Measurements from ENCODE around the gene UBR2.

The UBR2 gene

GRCh38 chr6:42664718-42665117 is 100.9 kb downstream of the UBR2 start:
- TF ChIP-seq, protein P1, sequence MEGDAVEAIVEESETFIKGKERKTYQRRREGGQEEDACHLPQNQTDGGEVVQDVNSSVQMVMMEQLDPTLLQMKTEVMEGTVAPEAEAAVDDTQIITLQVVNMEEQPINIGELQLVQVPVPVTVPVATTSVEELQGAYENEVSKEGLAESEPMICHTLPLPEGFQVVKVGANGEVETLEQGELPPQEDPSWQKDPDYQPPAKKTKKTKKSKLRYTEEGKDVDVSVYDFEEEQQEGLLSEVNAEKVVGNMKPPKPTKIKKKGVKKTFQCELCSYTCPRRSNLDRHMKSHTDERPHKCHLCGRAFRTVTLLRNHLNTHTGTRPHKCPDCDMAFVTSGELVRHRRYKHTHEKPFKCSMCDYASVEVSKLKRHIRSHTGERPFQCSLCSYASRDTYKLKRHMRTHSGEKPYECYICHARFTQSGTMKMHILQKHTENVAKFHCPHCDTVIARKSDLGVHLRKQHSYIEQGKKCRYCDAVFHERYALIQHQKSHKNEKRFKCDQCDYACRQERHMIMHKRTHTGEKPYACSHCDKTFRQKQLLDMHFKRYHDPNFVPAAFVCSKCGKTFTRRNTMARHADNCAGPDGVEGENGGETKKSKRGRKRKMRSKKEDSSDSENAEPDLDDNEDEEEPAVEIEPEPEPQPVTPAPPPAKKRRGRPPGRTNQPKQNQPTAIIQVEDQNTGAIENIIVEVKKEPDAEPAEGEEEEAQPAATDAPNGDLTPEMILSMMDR (IDR thresholded peaks at IDR 0.05) = no peak

GRCh38 chr6:42674780-42675179 is 111.0 kb downstream of the UBR2 start:
- TF ChIP-seq, protein P1 (IDR thresholded peaks at IDR 0.05) = no peak

DNA sequence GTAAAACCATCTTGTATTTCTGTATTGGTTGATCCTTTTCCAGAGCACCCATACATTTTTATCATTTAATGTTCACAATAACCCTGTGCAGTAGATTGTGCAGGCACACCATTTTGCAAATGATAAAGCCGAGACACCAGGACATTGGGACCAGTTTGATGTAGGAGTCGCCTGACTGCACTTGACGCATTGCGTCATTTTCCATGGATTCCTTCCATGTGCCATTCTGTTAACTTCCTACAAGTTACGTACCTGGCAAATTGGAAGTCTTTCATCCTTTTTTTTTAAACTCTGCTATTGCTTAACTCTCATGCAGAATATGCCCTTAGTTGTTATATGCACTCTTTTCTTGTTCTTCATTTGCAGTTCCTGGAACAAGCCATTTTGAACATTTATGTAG is 115.5 kb downstream of the UBR2 start:
- TF ChIP-seq, protein P1 (IDR thresholded peaks at IDR 0.05) = no peak

- TF ChIP-seq, protein P1 (IDR thresholded peaks at IDR 0.05) = no peak
Measured at GRCh38 chr6:42688281-42688680, 124.5 kb downstream of the UBR2 start.

- TF ChIP-seq, protein P1 (IDR thresholded peaks at IDR 0.05) = no peak
Measured at GRCh38 chr6:42689371-42689770, 125.5 kb downstream of the UBR2 start.

DNA sequence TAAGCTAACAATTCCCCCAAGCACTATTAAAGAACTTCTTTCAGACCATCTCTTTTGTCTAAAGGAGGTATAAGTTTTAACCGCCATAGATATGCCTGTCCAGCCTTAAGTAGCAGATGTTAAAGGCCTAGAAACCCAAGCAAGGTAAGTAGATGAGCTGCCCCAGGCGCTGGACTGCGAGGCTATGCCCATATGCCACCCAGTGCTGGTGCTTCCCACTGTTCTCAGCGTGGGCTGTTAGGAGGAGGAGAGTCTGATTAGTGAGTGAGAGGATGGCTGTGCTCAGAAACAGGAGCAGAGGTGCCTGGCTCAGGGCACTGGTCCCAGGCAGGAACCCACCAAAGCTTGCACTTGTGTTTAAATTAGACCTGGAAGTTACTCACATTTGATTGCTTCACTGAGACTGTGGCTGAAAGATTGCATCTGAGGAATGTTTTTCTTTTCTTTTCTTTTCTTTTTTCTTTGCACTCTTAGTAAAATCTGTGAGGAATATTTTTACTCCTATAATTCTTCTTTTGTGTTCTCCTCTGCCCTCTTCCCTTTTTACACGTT is 126.4 kb downstream of the UBR2 start:
- TF ChIP-seq, protein P1 (IDR thresholded peaks at IDR 0.05) = no peak

GRCh38 chr6:42690872-42691271 is 127.0 kb downstream of the UBR2 start:
- TF ChIP-seq, protein P1 (IDR thresholded peaks at IDR 0.05) = no peak

Data from LNCAP (cell line).